Prostate gland (tissue), 2 donors: ENCODE data around the gene DNAJB14. TPM values are rescaled to one million over a fixed set of nuclear protein-coding genes. Genes with fewer than 3 reads are reported as not detected.

Source experiments
- DNase-seq: peaks from one replicate; pipeline ENCODE4 v3.0.0-alpha.2; 2019; ENCODE audit warnings: low spot score
- H3K27ac ChIP-seq, 2 donors: fragments of 200-600 bp; sonication (generic); 2 replicates each; pipeline ENCODE4 v1.5.1; 2017 to 2019
- H3K27me3 ChIP-seq: fragments of 200-600 bp; sonication (generic); replicated peaks from 2 replicates; pipeline ENCODE4 v1.5.1; 2019; ENCODE audit not compliant: insufficient read depth
- H3K36me3 ChIP-seq, 2 donors: fragments of 200-600 bp; sonication (generic); 1 replicate in 1 of 2; 2 replicates in 1 of 2; pipeline versions ENCODE4 v1.5.1 to v1.8.1; 2017 to 2019
- H3K4me1 ChIP-seq: fragments of 200-600 bp; sonication (generic); replicated peaks from 2 replicates; pipeline ENCODE4 v1.5.1; 2019
- H3K4me3 ChIP-seq, 2 donors: fragments of 200-600 bp; sonication (generic); 2 replicates each; pipeline ENCODE4 v1.5.1; 2017 to 2019
- H3K9me3 ChIP-seq: fragments of 200-600 bp; sonication (generic); 2 replicates; pipeline ENCODE4 v1.5.1; 2017
- POLR2A ChIP-seq: fragments of 450-650 bp; IDR thresholded peaks from one replicate; pipeline ENCODE4 v1.6.1; 2016; ENCODE audit warnings: antibody characterized with exemption, mild to moderate bottlenecking
- POLR2AphosphoS5 ChIP-seq: sonication (generic); formaldehyde crosslinking; IDR thresholded peaks from one replicate; pipeline ENCODE4 v1.6.1; 2017; ENCODE audit warnings: antibody characterized with exemption
- WGBS: methylation state at CpG from one replicate; pipeline ENCODE4 v1.1.5; 2018; 5-methylcytosine and 5-hydroxymethylcytosine counted together
- intact Hi-C: fragments of 100-400 bp; cut with DNase I; formaldehyde crosslinking; loops from one replicate; pipeline ENCODE4 v1.14.2; 2022
- total RNA-seq, 2 donors: library from RNA; depleted of rRNA; stranded (reverse); fragments of >200 nt; gene quantifications; one replicate each; pipeline ENCODE4 v1.1.0, GENCODE V29; 2016
- TF ChIP-seq, protein P1 (sequence below), 4 experiments: fragments of 200-600 bp in 2 of 4; fragments of 450-650 bp in 2 of 4; sonication (generic) in 2 of 4; IDR thresholded peaks; 1 replicate in 3 of 4; 2 replicates in 1 of 4; pipeline ENCODE4 v1.5.1; 2016 to 2019; ENCODE audit warnings: antibody characterized with exemption in 4 of 4, mild to moderate bottlenecking in 2 of 4, moderate library complexity in 2 of 4

Gene DNAJB14
- total RNA-seq, 2 donors from 2014 or later, result 23.3 to 27.4 TPM

DNA sequence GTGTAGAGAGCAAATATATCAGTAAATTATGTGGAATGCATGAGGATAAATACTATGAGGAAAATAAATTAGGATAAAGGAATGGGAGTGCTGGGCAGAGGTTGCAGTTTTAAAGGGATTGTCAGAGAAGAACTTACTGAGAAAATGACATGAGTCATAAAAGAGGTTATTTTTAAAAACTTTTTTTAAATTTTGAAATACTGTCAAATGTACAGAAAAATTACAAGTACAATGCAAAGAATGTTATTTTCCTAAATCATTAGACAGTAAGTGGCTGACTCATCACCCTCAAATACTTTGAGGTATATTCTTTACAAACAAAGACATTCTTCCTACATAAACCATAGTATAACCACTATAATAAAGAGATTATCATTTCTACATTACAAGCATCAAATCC lies 33.5 kb upstream of the DNAJB14 start:
- no peaks in the 10 kb centered on the region for H3K9me3 ChIP-seq
- no peaks in the 10 kb centered on the region for H3K36me3 ChIP-seq
- H3K27me3 ChIP-seq, result no peaks in the 10 kb centered on the region
- TF ChIP-seq POLR2AphosphoS5, result no peak
- TF ChIP-seq POLR2A, result no peak
- TF ChIP-seq, protein P1, sequence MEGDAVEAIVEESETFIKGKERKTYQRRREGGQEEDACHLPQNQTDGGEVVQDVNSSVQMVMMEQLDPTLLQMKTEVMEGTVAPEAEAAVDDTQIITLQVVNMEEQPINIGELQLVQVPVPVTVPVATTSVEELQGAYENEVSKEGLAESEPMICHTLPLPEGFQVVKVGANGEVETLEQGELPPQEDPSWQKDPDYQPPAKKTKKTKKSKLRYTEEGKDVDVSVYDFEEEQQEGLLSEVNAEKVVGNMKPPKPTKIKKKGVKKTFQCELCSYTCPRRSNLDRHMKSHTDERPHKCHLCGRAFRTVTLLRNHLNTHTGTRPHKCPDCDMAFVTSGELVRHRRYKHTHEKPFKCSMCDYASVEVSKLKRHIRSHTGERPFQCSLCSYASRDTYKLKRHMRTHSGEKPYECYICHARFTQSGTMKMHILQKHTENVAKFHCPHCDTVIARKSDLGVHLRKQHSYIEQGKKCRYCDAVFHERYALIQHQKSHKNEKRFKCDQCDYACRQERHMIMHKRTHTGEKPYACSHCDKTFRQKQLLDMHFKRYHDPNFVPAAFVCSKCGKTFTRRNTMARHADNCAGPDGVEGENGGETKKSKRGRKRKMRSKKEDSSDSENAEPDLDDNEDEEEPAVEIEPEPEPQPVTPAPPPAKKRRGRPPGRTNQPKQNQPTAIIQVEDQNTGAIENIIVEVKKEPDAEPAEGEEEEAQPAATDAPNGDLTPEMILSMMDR (IDR thresholded peaks at IDR 0.05), result no peak
- intact Hi-C loops, result no loop called here
- H3K27ac ChIP-seq, result no peak overlapping the region
- no peaks in the 10 kb centered on the region for H3K4me1 ChIP-seq
- no peak overlapping the region for H3K4me3 ChIP-seq
- DNase-seq, result no peak

DNA sequence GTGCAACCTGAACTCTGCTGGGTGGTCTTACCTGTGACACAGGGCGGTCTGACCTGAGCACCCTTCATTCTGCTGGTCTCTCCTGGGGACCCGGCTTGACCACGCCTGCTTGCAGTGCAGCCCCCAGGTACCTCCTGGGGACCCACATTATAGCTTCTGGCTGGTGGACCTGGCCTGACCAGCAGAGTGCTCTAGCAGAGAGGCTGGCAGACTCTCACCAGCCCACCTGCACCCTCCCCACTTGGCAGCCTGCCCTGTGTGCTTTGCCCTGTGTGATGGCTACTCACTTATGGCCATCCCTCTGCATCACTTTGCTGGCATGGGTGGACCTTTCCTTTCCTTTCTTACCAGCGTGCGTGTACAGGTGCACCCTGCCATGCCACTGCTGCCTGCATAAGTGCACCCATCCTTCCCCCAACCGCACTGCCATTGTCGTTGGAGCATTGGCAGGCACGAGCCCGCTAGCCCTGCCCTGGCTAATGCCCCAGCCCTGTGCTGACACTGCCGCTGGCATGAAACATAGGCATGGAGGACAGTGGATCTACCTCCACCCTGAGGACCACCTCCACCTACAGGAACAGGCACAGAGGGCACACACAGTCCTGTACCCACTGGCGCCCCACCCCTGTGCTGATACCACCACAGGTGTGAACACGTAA lies 25.2 kb upstream of the DNAJB14 start:
- H3K4me1 ChIP-seq, result no peaks in the 10 kb centered on the region
- intact Hi-C loops, result no loop called here
- H3K9me3 ChIP-seq, result no peaks in the 10 kb centered on the region
- H3K27ac ChIP-seq, result no peak overlapping the region
- H3K4me3 ChIP-seq, result no peak overlapping the region
- H3K27me3 ChIP-seq, result no peaks in the 10 kb centered on the region
- DNase-seq, result no peak
- 98% methylated on average over 10 of the region's 12 CpGs for WGBS
- no peaks in the 10 kb centered on the region for H3K36me3 ChIP-seq
- TF ChIP-seq, protein P1 (IDR thresholded peaks at IDR 0.05), result no peak
- TF ChIP-seq POLR2A (no peak), POLR2AphosphoS5 (no peak)

DNA sequence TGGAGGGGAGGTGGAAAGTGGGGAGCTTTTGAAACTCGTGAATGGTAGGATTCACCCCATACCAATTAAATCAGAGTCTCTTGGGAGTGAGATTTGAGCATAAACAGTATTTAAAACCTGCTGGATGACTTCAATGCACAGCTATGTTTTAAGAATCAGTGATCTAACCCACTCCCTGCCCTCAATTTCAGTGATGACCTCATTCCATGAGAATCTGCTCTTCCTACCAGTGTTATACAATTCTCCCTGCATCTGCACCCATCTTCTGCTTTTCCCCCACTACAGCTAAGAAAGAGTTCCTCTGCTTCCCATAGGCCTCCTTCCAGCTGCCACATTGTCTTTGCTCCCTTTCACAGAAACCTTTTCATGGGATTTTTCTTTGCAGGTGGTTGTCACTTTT lies 21.9 kb upstream of the DNAJB14 start:
- Histone ChIP-seq H3K4me1 (no peaks in the 10 kb centered on the region), H3K27ac (no peak overlapping the region), H3K9me3 (no peaks in the 10 kb centered on the region), H3K4me3 (no peak overlapping the region), H3K27me3 (no peaks in the 10 kb centered on the region), H3K36me3 (no peaks in the 10 kb centered on the region)
- DNase-seq, result no peak
- TF ChIP-seq POLR2AphosphoS5 (no peak), POLR2A (no peak)
- TF ChIP-seq, protein P1 (IDR thresholded peaks at IDR 0.05), result no peak
- intact Hi-C loops, result no loop called here
- WGBS, result 45% methylated on average over 1 of the region's 1 CpG

DNA sequence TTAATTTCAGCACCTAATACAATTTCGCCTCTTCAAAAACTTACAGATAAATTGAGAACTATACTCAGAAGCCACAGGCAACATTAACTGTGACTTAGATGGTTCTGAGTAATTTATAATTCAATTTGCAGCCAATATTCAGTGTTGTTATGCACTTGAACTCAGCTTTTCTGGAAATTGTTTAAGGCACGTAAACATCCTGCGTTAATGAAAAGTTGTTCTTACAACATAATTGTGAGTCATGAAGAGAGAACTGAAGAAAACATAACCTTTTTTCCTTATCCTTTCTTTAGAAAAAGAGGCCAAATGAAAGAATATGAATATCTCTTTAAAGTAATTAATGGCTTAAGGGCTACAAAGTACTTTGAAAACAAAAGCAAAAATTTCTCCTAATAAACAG lies 20.3 kb upstream of the DNAJB14 start:
- intact Hi-C loops, result no loop called here
- H3K27me3 ChIP-seq, result no peaks in the 10 kb centered on the region
- H3K9me3 ChIP-seq, result no peaks in the 10 kb centered on the region
- no peak overlapping the region for H3K4me3 ChIP-seq
- H3K36me3 ChIP-seq, result no peaks in the 10 kb centered on the region
- H3K4me1 ChIP-seq, result no peaks in the 10 kb centered on the region
- DNase-seq, result no peak
- H3K27ac ChIP-seq, result no peak overlapping the region
- WGBS, result 94% methylated on average over 3 of the region's 3 CpGs
- TF ChIP-seq POLR2AphosphoS5 (no peak), POLR2A (no peak)
- TF ChIP-seq, protein P1 (IDR thresholded peaks at IDR 0.05), result no peak

DNA sequence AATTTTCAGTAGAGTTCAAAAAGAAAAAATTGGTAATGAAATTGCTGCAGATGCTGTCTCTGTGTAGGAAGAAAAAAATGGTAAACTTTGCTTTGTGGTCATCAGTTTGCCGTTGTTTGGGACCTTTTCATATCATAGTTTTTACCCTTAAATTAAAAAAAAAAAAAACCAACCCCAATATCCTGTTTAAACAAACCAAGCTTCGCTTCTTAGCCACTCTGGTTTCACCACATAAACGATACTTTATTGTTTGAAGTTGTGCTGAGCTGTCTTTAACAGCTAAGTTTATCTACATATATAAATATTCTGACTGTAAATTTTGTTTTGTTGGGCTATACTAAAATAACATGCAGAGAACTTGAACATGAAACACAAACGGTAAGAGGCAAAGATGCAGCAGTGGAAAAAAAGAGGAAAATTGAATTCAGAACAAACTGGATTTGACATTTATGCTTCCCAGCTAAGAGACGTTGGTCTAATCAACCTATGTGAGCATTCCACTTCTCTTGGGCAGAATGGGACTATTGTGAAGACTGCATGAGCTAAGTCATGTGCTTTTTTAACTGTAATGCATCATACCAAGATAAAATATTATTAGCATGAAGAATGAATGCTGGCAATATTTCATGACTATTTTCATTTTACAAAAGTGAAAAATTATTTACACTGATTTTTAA lies 19.4 kb upstream of the DNAJB14 start:
- no peak overlapping the region for H3K4me3 ChIP-seq
- no peak overlapping the region for H3K27ac ChIP-seq
- no peaks in the 10 kb centered on the region for H3K4me1 ChIP-seq
- H3K9me3 ChIP-seq, result no peaks in the 10 kb centered on the region
- no peaks in the 10 kb centered on the region for H3K27me3 ChIP-seq
- 28% methylated on average over 5 of the region's 5 CpGs for WGBS
- no peak for DNase-seq
- H3K36me3 ChIP-seq, result no peaks in the 10 kb centered on the region
- TF ChIP-seq, protein P1 (IDR thresholded peaks at IDR 0.05), result no peak
- no peak for TF ChIP-seq POLR2AphosphoS5
- TF ChIP-seq POLR2A, result no peak
- intact Hi-C loops, result no loop called here
